HFFc6 (cell line): Measurements from ENCODE around the gene VWA3B. TPM values are rescaled to one million over a fixed set of nuclear protein-coding genes. Genes with fewer than 3 reads are reported as not detected.
A peak's percentile ranks its signal among the peaks of the same experiment; 100 is the strongest.

ENCODE experiments used
- DNase-seq: peaks from one replicate; pipeline ENCODE4 v3.0.0-alpha.2; 2018
- H3K27ac Mint-ChIP-seq: 2 replicates; pipeline ENCODE4 v1.8.0; 2020; ENCODE audit warnings: mild to moderate bottlenecking, mixed read lengths
- H3K27me3 Mint-ChIP-seq: 2 replicates; pipeline ENCODE4 v1.8.0; 2021; ENCODE audit warnings: mild to moderate bottlenecking, moderate library complexity, mixed read lengths; ENCODE audit not compliant: insufficient read depth
- H3K36me3 Mint-ChIP-seq: 2 replicates; pipeline ENCODE4 v1.8.0; 2021; ENCODE audit warnings: low read depth, mixed read lengths
- H3K4me1 Mint-ChIP-seq: 2 replicates; pipeline ENCODE4 v1.8.0; 2020; ENCODE audit warnings: low read depth, mixed read lengths
- H3K4me3 Mint-ChIP-seq: 2 replicates; pipeline ENCODE4 v1.8.0; 2020; ENCODE audit warnings: mild to moderate bottlenecking, moderate library complexity, mixed read lengths
- H3K9me3 Mint-ChIP-seq: 2 replicates; pipeline ENCODE4 v1.8.0; 2020; ENCODE audit warnings: mild to moderate bottlenecking, mixed read lengths
- CTCF ChIP-seq: fragments of 200-600 bp; sonication (generic); IDR thresholded peaks from 2 replicates; pipeline ENCODE4 v1.5.0; 2021; ENCODE audit warnings: antibody characterized with exemption, mild to moderate bottlenecking
- total RNA-seq, 6 experiments: library from RNA; stranded (reverse); fragmentation: NEBNext Ultra II Directional; extraction: Animal tissue kit (Norgen Biotek cat#: 25700); gene quantifications; 2 replicates in 1 of 6; 3 replicates in 5 of 6; pipeline ENCODE4 v1.2.3, GENCODE V29; 2021

VWA3B gene
- total RNA-seq, 6 experiments from 2014 or later = not detected

- no peak overlapping the region for H3K27ac Mint-ChIP-seq
- H3K4me1 Mint-ChIP-seq = no peaks in the 10 kb centered on the region
- H3K9me3 Mint-ChIP-seq = no peaks in the 10 kb centered on the region
- TF ChIP-seq CTCF = no peak
- DNase-seq = no peak
- peaks cover 16% of the 10 kb centered on the region for H3K27me3 Mint-ChIP-seq
- H3K36me3 Mint-ChIP-seq = no peaks in the 10 kb centered on the region
- no peak overlapping the region for H3K4me3 Mint-ChIP-seq
These were observed 8.3 kb upstream of the VWA3B start for GRCh38 chr2:98078701-98079100.

- H3K9me3 Mint-ChIP-seq = no peaks in the 10 kb centered on the region
- H3K27me3 Mint-ChIP-seq = peaks cover 44% of the 10 kb centered on the region
- TF ChIP-seq CTCF = no peak
- H3K27ac Mint-ChIP-seq = no peak overlapping the region
- DNase-seq = no peak
- no peak overlapping the region for H3K4me3 Mint-ChIP-seq
- no peaks in the 10 kb centered on the region for H3K36me3 Mint-ChIP-seq
- H3K4me1 Mint-ChIP-seq = peaks cover 6% of the 10 kb centered on the region
These were observed 2.7 kb upstream of the VWA3B start for GRCh38 chr2:98084151-98084868.

GRCh38 chr2:98084869-98085238 lies 2.1 kb upstream of the VWA3B start:
- peaks cover 6% of the 10 kb centered on the region for H3K4me1 Mint-ChIP-seq
- H3K36me3 Mint-ChIP-seq = no peaks in the 10 kb centered on the region
- no peak overlapping the region for H3K4me3 Mint-ChIP-seq
- peaks cover 42% of the 10 kb centered on the region for H3K27me3 Mint-ChIP-seq
- no peaks in the 10 kb centered on the region for H3K9me3 Mint-ChIP-seq
- H3K27ac Mint-ChIP-seq = no peak overlapping the region
- no peak for TF ChIP-seq CTCF
- no peak for DNase-seq

- Mint-ChIP-seq H3K4me3 (no peak overlapping the region), H3K27me3 (peaks cover 34% of the 10 kb centered on the region), H3K4me1 (peaks cover 6% of the 10 kb centered on the region), H3K36me3 (no peaks in the 10 kb centered on the region), H3K27ac (no peak overlapping the region), H3K9me3 (no peaks in the 10 kb centered on the region)
- DNase-seq = no peak
- no peak for TF ChIP-seq CTCF
These were observed 1.3 kb upstream of the VWA3B start for GRCh38 chr2:98085649-98086048.

- no peak for DNase-seq
- Mint-ChIP-seq H3K27me3 (peaks cover 32% of the 10 kb centered on the region), H3K27ac (no peak overlapping the region), H3K4me1 (peaks cover 6% of the 10 kb centered on the region), H3K9me3 (no peaks in the 10 kb centered on the region), H3K4me3 (peak overlapping the region; percentile 74), H3K36me3 (no peaks in the 10 kb centered on the region)
- no peak for TF ChIP-seq CTCF
These were observed 567 bp downstream of the VWA3B start for GRCh38 chr2:98087447-98088020.
